Ecto neural progenitor cell (in vitro differentiated cells): ENCODE measurements around the gene ANGPT4.

Experiments used
- DNase-seq: peaks from one replicate; pipeline ENCODE4 v3.0.0-alpha.2; 2018; ENCODE audit warnings: low spot score

Gene ANGPT4

GRCh38 chr20:940926-941325 is 24.8 kb upstream of the ANGPT4 start:
- no peak for DNase-seq

- no peak for DNase-seq
Measured at GRCh38 chr20:939606-940005, 23.5 kb upstream of the ANGPT4 start.

- DNase-seq, result no peak
Measured at GRCh38 chr20:934186-934840, 18.2 kb upstream of the ANGPT4 start.

DNA sequence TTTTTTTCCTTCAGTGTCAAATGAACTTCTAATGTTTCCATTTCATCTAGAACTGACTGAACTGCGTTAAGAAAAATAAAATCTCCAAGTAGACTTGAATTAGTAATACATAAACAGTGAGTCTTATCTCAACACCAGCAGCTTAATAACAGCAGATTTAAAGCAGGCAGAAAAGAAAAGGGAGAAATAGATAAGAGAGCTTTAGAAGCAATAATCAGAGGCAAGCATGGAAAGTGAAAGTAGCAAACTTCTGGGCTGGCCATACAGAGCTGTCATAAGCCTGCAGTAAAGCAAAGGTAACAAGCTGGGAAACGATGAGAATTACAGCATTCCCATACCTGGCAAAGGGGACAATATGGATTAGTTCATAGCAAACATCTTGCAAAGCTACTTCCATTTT is 16.9 kb upstream of the ANGPT4 start:
- DNase-seq, result no peak

- no peak for DNase-seq
Measured at GRCh38 chr20:931401-931800, 15.3 kb upstream of the ANGPT4 start.

GRCh38 chr20:926670-927069 is 10.5 kb upstream of the ANGPT4 start:
- DNase-seq, result no peak

DNA sequence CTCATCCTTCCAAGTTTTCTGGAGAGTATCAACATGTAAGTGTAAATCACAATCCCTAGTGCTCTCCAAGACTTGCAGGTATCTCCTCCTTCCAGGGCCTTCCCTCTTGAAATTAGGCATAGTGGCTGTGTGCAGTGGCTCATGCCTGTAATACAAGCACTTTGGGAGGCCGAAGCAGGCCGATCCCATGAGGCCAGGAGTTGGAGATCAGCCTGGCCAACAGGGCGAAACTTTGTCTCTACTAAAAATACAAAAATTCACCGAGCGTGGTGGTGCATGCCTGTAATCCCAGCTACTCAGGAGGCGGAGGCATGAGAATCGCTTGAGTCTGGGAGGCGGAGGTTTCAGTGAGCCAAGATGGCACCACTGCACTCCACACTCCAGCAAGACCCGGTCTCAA is 9.4 kb upstream of the ANGPT4 start:
- DNase-seq, result no peak

GRCh38 chr20:924639-925038 is 8.5 kb upstream of the ANGPT4 start:
- DNase-seq, result no peak

GRCh38 chr20:922781-923180 is 6.6 kb upstream of the ANGPT4 start:
- DNase-seq, result no peak

DNA sequence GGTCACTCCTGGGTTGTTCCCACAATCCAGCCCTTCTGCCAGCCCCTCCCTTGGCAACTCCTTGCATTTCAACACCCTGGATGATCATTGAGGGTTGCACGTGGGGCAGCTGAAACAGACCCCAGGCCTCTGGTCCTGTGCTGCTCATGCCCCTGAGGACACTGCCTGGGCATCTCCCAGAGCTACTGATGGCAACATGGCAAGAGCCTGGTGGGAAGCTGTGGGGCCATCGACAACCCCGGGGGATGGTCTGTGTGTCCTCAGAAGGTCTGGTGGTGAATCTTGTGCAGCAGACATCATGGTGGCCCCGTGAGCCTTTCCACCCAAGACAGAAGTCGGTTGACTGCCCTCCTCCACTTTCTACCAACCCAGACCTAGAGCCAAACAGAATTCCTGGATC is 4.9 kb upstream of the ANGPT4 start:
- DNase-seq, result no peak

- DNase-seq, result no peak
Measured at GRCh38 chr20:920311-920710, 4.2 kb upstream of the ANGPT4 start.

GRCh38 chr20:919491-919916 is 3.4 kb upstream of the ANGPT4 start:
- DNase-seq, result no peak

DNA sequence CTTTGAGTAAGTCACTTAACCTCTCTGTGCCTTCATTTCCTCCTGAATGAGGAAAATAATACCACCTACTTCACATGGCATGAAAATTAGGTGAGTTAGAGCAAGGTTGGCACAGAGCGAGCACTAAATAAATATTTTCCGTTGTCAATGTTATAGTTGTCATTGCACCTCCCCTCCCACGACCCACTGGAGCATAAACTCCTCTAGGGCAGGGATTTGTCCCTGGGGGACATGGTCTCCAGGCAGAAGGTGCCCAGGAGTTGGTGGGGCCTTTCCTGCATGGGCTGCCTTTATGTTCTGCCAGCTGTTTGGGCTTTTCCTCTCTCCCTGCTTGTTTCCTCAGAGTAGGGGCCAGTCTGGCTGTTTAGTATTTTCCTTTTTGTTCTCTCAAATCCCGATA is 1.3 kb upstream of the ANGPT4 start:
- no peak for DNase-seq

DNA sequence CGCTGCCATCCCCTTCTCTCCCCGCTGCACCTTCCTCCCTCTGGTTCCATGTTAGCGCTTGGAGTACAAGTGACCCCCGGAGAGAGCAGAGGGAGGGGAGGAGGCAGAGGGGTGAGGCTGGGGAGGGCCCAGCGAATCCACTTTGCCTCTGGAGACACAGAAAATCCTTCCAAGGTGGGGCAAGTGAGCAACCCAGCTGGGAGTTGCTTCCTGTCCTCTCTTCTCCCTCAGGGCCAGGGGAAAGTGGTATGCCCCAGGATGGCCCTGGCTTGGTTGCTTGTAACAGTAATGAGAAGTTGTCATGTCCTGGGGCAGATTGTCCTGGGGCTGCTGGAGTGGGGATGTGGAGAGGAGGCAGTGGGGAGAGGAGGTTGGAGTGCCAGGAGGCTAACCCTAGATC is 691 bp upstream of the ANGPT4 start:
- no peak for DNase-seq

DNA sequence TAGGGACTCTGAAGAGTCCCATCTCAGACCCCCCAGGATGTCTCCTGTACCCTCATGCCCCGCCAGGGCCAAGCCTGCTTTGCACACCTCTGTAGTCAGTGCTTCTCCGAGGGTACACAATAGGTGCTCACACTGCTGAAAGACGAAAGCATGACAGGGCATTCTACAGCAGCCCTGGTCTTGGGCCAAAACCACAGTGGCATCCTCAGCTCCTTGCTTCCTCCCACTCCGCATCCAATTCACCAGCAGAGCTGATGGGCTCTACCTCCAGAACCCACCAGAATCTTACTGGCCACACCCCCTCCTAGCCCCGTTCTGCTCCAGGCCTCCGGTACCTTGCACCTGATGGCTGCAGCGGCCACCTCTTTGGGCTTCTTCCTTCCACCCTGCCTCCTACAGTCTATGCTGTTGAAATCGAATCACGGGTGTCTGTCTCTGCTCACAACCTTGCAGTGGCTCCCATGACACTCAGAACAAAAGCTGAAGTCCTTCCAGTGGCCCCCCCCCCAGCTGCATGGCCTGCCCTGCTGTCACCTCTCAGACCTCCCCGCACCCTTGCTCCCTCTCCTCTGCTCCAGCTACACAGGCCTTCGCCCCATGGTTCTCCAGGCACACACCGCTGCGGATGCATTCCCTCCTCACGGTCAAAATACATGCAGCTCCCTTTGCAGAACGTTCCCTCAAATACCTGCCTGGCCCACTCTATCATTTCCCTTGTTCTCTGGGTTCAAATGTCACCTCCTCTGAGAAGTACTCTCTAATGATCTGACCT is 1.2 kb downstream of the ANGPT4 start:
- DNase-seq, result no peak

GRCh38 chr20:913306-913849 is 2.8 kb downstream of the ANGPT4 start:
- DNase-seq, result no peak

GRCh38 chr20:911882-912600 is 4.1 kb downstream of the ANGPT4 start:
- no peak for DNase-seq

DNA sequence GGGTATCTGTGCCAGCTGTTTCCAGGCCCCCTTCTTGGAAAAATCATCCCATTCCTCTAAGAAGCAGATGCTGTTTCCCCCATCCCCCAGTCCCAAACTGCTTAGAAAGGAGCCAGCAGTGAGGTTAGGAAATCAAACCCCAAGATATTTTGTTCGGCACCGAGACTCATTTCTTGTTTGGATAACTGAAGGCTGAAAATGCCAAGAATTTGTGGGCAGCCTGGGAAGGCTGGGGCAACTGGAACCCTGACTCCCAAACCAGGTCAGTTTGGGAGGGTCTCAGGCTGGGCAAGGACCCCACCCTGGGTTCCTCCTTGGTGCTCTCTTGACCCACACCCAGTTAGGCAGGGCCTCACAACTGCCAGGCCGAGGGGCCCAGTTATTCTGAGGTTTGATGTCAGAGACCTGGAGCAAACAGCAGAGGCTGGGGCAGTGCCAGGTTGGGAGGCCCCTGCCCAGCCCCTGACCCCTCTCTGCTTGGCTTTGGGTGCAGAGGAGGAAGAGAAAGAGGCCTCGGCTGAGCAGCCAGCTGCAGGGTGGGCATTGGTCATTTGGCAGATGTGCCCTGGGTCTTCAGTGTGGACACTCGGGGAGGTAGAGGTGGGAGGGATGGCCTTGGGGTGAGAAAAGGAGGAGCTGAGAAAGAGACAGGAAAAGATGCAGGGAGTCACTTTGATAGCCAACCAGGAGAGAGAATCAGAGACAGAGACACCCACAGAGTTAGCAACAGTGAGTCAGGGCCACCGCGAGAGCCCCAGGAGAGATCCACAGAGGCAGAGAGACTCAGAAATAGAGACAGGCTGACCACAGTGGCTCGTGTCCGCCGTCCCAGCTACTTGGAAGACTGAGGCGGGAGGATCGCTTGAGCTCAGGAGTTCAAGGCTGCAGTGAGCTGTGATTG is 5.0 kb downstream of the ANGPT4 start:
- no peak for DNase-seq

DNA sequence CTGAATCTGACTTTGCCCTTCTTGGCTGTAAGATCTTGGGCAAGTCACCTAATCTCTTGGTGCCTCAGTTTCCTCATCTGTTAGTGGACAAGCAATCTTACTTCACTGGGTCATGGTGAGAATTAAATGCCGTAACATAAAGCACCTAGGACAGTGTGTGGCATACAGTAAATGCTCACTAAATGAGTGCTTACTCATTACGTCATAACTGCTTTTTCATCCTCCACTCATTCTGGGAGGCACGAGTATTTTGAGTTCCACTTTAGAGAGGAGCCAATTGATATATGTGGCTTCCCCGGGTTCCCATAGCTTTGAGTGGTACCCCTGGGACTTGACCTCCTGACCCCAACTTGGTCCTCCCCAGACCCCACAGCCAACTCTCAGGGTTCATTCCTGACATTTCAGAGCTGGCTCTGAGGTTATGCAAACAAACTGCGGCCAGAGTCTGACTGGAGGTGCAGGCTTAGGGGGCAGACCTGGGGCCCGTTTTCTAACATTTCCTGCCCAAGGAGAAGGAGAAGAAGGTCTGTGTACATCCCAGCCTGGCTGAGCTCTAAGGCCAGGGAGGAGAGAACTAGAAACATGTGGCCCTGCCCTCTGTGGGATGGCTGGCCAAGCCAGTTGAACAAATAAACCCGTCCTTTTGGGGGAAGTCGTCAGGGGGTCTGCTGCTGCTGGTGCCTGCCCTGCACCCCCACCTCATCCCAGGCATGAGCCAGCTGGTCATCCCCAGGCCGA is 5.8 kb downstream of the ANGPT4 start:
- no peak for DNase-seq

DNA sequence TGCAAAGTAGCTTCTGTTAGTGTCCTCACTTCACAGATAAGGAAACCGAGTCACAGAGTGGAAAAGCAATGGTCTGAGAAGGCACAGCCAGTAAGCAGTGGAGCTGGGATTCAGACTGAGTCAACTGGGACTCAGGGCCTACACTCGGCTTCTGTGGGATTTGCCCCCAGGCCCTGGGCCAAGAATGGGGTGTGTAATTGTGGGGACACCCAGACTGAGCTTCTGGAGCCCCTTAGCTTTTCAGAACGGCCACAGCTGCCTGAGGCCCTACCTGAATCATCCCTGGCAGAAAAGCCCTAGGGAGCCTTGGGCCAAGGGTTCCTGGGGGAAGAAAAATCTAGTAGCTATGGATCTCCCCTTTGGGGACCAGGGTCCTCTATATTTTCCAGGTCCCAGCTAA is 6.5 kb downstream of the ANGPT4 start:
- DNase-seq, result no peak

DNA sequence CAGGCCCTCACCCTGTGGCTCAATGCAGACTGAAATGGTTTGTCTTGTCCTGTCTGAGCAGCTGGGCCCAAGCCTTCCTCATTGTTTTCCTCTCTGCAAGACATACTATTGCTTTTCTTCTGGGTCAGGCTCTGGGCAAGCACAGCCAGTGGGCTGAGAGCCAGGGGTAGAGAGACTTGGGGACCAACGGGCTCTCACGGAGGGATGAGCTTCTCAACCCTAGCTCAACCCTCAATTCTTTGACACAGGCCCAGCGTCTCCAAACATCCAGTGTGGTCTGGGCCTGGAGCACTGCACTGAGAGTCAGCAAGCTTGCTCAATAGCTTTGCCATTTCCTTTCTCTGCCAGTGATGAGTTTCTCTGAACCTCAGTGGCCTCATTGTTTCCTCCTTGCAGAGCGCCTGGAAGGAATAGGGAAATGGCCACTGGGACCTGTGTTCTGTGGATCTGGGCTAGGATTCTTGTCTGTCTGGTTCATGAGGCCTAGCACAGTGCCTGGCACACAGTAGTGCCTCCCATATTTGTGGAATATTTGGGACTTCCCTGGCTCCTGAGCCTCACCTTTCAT is 9.3 kb downstream of the ANGPT4 start:
- DNase-seq, result no peak
